ENCODE measurements around the gene ANKRD40CL.

DNA sequence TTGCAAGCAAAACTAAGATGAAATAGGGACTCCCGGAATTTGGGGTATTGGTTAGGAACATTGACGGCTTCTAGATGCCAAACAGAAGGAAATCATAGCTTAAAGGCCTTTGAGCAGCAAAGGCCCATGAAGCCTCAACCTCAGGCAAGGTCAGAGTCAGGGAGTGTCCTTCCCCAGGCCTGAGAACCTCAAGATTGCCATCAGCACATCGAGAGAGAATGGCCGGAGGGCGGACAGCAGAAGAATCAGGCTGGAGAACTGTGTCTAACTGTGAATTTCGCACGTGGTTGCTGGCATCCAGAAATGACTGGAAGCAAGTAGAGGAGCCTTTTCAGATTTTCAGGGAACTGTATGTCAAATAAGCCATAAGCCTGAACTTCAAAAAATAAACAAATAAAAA lies 24.8 kb upstream of the ANKRD40CL start:
- TF ChIP-seq GATA2 (IDR thresholded peaks at IDR 0.05; ENCODE audit: low read depth, low read length) (no peak), GATA3 (IDR thresholded peaks at IDR 0.05; ENCODE audit: low read depth, low read length) (no peak)
